ENCODE measurements around the gene HIP1. TPM values are rescaled to one million over a fixed set of nuclear protein-coding genes. Genes with fewer than 3 reads are reported as not detected.
"Not testable (repeated sequence)": the region's sequence is repeated elsewhere in the genome, so short reads cannot be mapped to it uniquely, and the experiment has no call there.

Gene HIP1
- total and polyA plus RNA-seq, 4 donors: 26.0 to 44.0 (median 35.3) TPM

GRCh38 chr7:75638594-75639070, 100.1 kb downstream of the HIP1 start:
- peak; percentile 21 to 86 (median 54) for DNase-seq (ENCODE audit: low read depth in 4 of 6, low spot score in 6 of 6)
- peaks cover 1% of the 10 kb centered on the region for H3K9me3 ChIP-seq (ENCODE audit: control insufficient read depth, insufficient read depth, low read length)
- peaks cover 3% of the 10 kb centered on the region for H3K36me3 ChIP-seq (ENCODE audit: control insufficient read depth, insufficient read depth, low read length)
- peak overlapping the region; percentile 71 for H3K27ac ChIP-seq (ENCODE audit: low read depth, low read length)
- no peaks in the 10 kb centered on the region for H3K27me3 ChIP-seq (ENCODE audit: control insufficient read depth, insufficient read depth, low read length)
- H3K4me3 ChIP-seq (ENCODE audit: low read depth, low read length): peak overlapping the region; percentile 67
- WGBS (ENCODE audit: insufficient coverage): 0% methylated on average over 27 of the region's 35 CpGs
- H3K4me1 ChIP-seq (ENCODE audit: control insufficient read depth, insufficient read depth, low read length): peaks cover 32% of the 10 kb centered on the region

DNA sequence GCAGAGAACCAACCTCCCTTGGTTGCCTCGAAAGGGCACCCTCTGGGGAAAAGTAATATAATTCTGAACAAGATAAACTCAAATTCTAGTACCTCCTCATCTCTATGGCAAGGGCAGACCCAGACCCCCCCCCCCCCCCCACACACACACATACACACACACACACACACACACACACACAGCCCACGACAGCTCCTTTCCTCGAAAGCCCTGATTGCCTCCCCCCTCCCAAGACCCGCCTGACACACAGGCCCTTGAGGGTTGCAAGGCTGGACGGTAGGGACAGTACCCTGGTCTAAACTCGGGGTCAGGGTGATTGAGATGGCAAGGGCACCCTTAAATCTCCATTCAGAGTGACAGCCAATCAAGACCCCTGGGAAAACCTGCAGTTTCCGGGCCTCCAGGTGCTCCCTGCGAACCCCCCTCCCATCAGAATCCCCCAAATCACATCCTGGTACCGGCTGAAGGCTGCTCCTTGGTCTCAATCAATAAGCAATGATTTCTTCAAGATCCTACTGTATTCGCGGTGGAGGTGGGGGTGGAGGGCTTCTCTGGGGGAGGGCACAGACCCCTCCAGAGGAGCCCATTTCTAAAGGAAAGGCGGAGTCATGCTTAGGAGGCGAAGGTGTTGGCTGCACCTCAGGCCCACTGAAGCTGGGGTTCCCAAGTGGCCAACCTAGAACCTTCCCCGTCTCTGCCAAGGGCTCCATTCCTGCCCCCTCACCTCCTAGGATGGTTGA, 100.7 kb downstream of the HIP1 start:
- Histone ChIP-seq H3K4me1 (ENCODE audit: control insufficient read depth, insufficient read depth, low read length) (peaks cover 32% of the 10 kb centered on the region), H3K27ac (ENCODE audit: low read depth, low read length) (peak overlapping the region; percentile 71), H3K9me3 (ENCODE audit: control insufficient read depth, insufficient read depth, low read length) (peaks cover under 1% of the 10 kb centered on the region), H3K4me3 (ENCODE audit: low read depth, low read length) (peak overlapping the region; percentile 67), H3K36me3 (ENCODE audit: control insufficient read depth, insufficient read depth, low read length) (peaks cover 3% of the 10 kb centered on the region), H3K27me3 (ENCODE audit: control insufficient read depth, insufficient read depth, low read length) (no peaks in the 10 kb centered on the region)
- DNase-seq (ENCODE audit: low read depth in 4 of 6, low spot score in 6 of 6): peak in 2 of 6 donors; percentile 22 to 64
- WGBS (ENCODE audit: insufficient coverage): 0% methylated on average over 3 of the region's 14 CpGs

- Histone ChIP-seq H3K4me3 (ENCODE audit: low read depth, low read length) (no peak overlapping the region), H3K27me3 (ENCODE audit: control insufficient read depth, insufficient read depth, low read length) (no peaks in the 10 kb centered on the region), H3K36me3 (ENCODE audit: control insufficient read depth, insufficient read depth, low read length) (peaks cover 3% of the 10 kb centered on the region), H3K4me1 (ENCODE audit: control insufficient read depth, insufficient read depth, low read length) (peaks cover 29% of the 10 kb centered on the region), H3K27ac (ENCODE audit: low read depth, low read length) (no peak overlapping the region), H3K9me3 (ENCODE audit: control insufficient read depth, insufficient read depth, low read length) (no peaks in the 10 kb centered on the region)
- 46% methylated on average over 4 of the region's 5 CpGs for WGBS (ENCODE audit: insufficient coverage)
- DNase-seq (ENCODE audit: low read depth in 4 of 6, low spot score in 6 of 6): no peak
Observed at GRCh38 chr7:75635036-75635435, 103.7 kb downstream of the HIP1 start.

- not testable (repeated sequence) for H3K27ac ChIP-seq (ENCODE audit: low read depth, low read length); DNase-seq (ENCODE audit: low read depth in 4 of 6, low spot score in 6 of 6); H3K27me3 ChIP-seq (ENCODE audit: control insufficient read depth, insufficient read depth, low read length); H3K36me3 ChIP-seq (ENCODE audit: control insufficient read depth, insufficient read depth, low read length); H3K9me3 ChIP-seq (ENCODE audit: control insufficient read depth, insufficient read depth, low read length); H3K4me3 ChIP-seq (ENCODE audit: low read depth, low read length)
- peaks cover 12% of the 10 kb centered on the region for H3K4me1 ChIP-seq (ENCODE audit: control insufficient read depth, insufficient read depth, low read length)
- 92% methylated on average over 5 of the region's 6 CpGs for WGBS (ENCODE audit: insufficient coverage)
Observed at GRCh38 chr7:75632587-75632986, 106.2 kb downstream of the HIP1 start.

- Histone ChIP-seq H3K27ac (ENCODE audit: low read depth, low read length) (no peak overlapping the region), H3K4me3 (ENCODE audit: low read depth, low read length) (no peak overlapping the region), H3K36me3 (ENCODE audit: control insufficient read depth, insufficient read depth, low read length) (peaks cover 9% of the 10 kb centered on the region), H3K9me3 (ENCODE audit: control insufficient read depth, insufficient read depth, low read length) (no peaks in the 10 kb centered on the region), H3K4me1 (ENCODE audit: control insufficient read depth, insufficient read depth, low read length) (peaks cover 6% of the 10 kb centered on the region), H3K27me3 (ENCODE audit: control insufficient read depth, insufficient read depth, low read length) (no peaks in the 10 kb centered on the region)
- 76% methylated on average over 9 of the region's 9 CpGs for WGBS (ENCODE audit: insufficient coverage)
- no peak for DNase-seq (ENCODE audit: low read depth in 4 of 6, low spot score in 6 of 6)
Observed at GRCh38 chr7:75631711-75632110, 107.0 kb downstream of the HIP1 start.

DNA sequence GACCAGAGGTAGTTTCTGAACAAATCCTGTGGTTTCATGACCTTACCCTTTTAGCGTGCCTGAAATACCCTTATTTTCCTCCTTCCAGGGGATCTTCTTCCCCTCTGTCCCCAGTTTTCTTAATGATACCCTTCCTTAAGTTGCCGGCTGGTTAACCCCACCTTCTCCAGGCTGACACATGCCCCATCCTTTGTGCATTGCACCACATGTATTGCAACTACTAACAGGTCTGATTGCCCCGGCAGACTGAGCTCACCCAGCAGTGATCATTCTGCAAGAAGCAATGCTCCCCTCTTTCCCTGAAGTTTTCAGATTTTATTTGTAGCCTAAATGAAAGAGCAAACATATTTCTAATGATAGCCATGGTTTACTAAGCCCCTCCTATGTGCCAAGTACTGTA, 108.2 kb downstream of the HIP1 start:
- Histone ChIP-seq H3K27me3 (ENCODE audit: control insufficient read depth, insufficient read depth, low read length) (no peaks in the 10 kb centered on the region), H3K4me1 (ENCODE audit: control insufficient read depth, insufficient read depth, low read length) (no peaks in the 10 kb centered on the region), H3K4me3 (ENCODE audit: low read depth, low read length) (no peak overlapping the region), H3K9me3 (ENCODE audit: control insufficient read depth, insufficient read depth, low read length) (no peaks in the 10 kb centered on the region), H3K27ac (ENCODE audit: low read depth, low read length) (no peak overlapping the region), H3K36me3 (ENCODE audit: control insufficient read depth, insufficient read depth, low read length) (peaks cover 9% of the 10 kb centered on the region)
- 88% methylated on average over 3 of the region's 3 CpGs for WGBS (ENCODE audit: insufficient coverage)
- no peak for DNase-seq (ENCODE audit: low read depth in 4 of 6, low spot score in 6 of 6)

DNA sequence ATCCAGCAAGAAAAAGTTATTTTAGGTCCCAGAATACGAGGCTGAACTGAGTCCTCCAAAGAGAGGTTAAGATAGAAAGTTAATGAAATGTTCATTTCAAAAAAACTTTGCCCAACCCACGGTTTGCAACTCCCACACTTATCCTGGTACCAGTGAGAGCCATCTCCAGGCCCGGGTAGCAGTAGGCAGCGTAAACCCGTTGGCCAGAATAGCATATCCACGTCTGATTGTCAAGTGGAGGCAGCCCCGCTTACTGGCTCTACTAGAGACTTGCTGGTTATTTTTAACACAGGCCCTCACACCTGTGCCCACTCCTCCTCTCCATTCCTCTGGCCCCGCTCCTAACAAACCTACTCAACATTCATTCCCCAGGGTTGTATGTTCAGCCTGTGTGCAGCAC, 109.7 kb downstream of the HIP1 start:
- no peaks in the 10 kb centered on the region for H3K9me3 ChIP-seq (ENCODE audit: control insufficient read depth, insufficient read depth, low read length)
- no peak overlapping the region for H3K4me3 ChIP-seq (ENCODE audit: low read depth, low read length)
- H3K4me1 ChIP-seq (ENCODE audit: control insufficient read depth, insufficient read depth, low read length): peaks cover 5% of the 10 kb centered on the region

DNA sequence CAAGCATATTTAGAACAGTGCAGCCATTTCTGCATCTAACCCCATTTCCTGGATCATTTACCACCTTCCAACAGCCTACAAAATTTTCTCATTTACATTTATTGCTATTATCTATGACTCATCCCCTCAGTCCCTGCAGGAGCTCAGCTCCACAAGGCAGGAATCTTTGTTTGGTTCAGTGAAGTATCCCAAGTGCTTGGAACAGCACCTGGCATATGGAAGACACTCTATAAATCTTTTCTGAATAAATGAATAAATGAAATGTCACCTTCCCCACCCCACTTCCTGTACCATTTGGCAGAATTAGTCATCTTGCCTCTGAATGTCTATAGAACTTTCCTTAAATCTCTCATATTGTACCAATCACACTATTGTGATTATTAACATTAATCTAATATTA, 110.7 kb downstream of the HIP1 start:
- H3K27me3 ChIP-seq (ENCODE audit: control insufficient read depth, insufficient read depth, low read length): no peaks in the 10 kb centered on the region
- peaks cover 15% of the 10 kb centered on the region for H3K36me3 ChIP-seq (ENCODE audit: control insufficient read depth, insufficient read depth, low read length)
- DNase-seq (ENCODE audit: low read depth in 4 of 6, low spot score in 6 of 6): no peak
- H3K9me3 ChIP-seq (ENCODE audit: control insufficient read depth, insufficient read depth, low read length): no peaks in the 10 kb centered on the region
- no peak overlapping the region for H3K27ac ChIP-seq (ENCODE audit: low read depth, low read length)
- H3K4me3 ChIP-seq (ENCODE audit: low read depth, low read length): no peak overlapping the region
- peaks cover 15% of the 10 kb centered on the region for H3K4me1 ChIP-seq (ENCODE audit: control insufficient read depth, insufficient read depth, low read length)

More for the DNA sequence above, 109.7 kb downstream of the HIP1 start:
- no peaks in the 10 kb centered on the region for H3K27me3 ChIP-seq (ENCODE audit: control insufficient read depth, insufficient read depth, low read length)
- peaks cover 8% of the 10 kb centered on the region for H3K36me3 ChIP-seq (ENCODE audit: control insufficient read depth, insufficient read depth, low read length)
- H3K27ac ChIP-seq (ENCODE audit: low read depth, low read length): no peak overlapping the region
- WGBS (ENCODE audit: insufficient coverage): 89% methylated on average over 7 of the region's 8 CpGs
- no peak for DNase-seq (ENCODE audit: low read depth in 4 of 6, low spot score in 6 of 6)

- no peak overlapping the region for H3K27ac ChIP-seq (ENCODE audit: low read depth, low read length)
- WGBS (ENCODE audit: insufficient coverage): 94% methylated on average over 2 of the region's 2 CpGs
- peaks cover 15% of the 10 kb centered on the region for H3K36me3 ChIP-seq (ENCODE audit: control insufficient read depth, insufficient read depth, low read length)
- no peak overlapping the region for H3K4me3 ChIP-seq (ENCODE audit: low read depth, low read length)
- H3K9me3 ChIP-seq (ENCODE audit: control insufficient read depth, insufficient read depth, low read length): no peaks in the 10 kb centered on the region
- H3K27me3 ChIP-seq (ENCODE audit: control insufficient read depth, insufficient read depth, low read length): no peaks in the 10 kb centered on the region
- DNase-seq (ENCODE audit: low read depth in 4 of 6, low spot score in 6 of 6): no peak
- H3K4me1 ChIP-seq (ENCODE audit: control insufficient read depth, insufficient read depth, low read length): peaks cover 17% of the 10 kb centered on the region
Observed at GRCh38 chr7:75626954-75627353, 111.8 kb downstream of the HIP1 start.

GRCh38 chr7:75625868-75626267, 112.9 kb downstream of the HIP1 start:
- no peak for DNase-seq (ENCODE audit: low read depth in 4 of 6, low spot score in 6 of 6)
- Histone ChIP-seq H3K4me1 (ENCODE audit: control insufficient read depth, insufficient read depth, low read length) (peaks cover 17% of the 10 kb centered on the region), H3K4me3 (ENCODE audit: low read depth, low read length) (no peak overlapping the region), H3K27ac (ENCODE audit: low read depth, low read length) (no peak overlapping the region), H3K36me3 (ENCODE audit: control insufficient read depth, insufficient read depth, low read length) (peaks cover 26% of the 10 kb centered on the region), H3K27me3 (ENCODE audit: control insufficient read depth, insufficient read depth, low read length) (no peaks in the 10 kb centered on the region), H3K9me3 (ENCODE audit: control insufficient read depth, insufficient read depth, low read length) (no peaks in the 10 kb centered on the region)
- 94% methylated on average over 3 of the region's 5 CpGs for WGBS (ENCODE audit: insufficient coverage)

All from spinal cord (tissue), 10 donors.